ENCODE measurements around the gene RRP9.

The RRP9 gene

DNA sequence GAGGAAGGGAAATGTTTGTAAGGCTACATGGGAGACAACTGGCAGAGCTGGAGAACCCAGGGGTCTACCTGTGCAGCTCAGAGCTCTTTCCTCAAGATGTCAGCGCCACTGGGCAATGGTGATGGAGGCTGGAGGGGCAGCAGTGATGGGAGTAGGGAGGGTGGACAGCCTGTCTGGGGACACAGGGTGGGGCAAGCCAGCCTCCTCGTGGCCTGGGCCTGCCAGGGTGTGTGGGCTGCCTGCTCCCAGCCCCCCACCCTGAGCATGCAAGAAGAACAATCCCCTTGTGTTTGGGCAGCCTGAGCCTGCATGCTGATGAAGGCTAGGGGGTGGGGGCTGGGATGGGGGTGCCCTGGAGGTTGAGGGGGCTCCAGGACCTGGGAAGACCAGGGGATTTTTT, 24.3 kb upstream of the RRP9 start:
- H3K4me3 ChIP-seq (replicated peaks; ENCODE audit: low read depth, low read length): no peak overlapping the region
- no peak for TF ChIP-seq CTCF (IDR thresholded peaks at IDR 0.05; ENCODE audit: low read length, missing control alignments)
- no peak for DNase-seq (ENCODE audit: low read depth)

DNA sequence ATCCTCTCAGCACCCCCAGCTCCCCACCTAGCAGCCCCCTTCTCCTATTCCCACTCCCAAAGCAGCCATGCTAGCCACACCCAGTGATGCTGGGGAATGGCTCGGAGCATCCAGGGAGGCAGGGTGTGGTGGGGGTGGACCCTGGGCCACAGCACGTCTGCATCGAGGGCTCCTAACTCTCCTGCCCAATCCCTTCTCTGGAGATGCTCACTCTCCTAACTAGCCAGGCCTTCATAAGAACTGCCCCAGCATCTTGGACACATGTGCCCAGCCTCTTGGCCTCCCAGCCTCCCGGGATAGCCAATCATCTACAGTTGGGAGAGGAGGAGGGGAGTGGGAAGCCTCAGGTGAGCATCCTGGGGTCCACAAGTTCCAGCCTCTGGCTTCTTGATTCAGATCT, 22.8 kb upstream of the RRP9 start:
- H3K4me3 ChIP-seq (replicated peaks; ENCODE audit: low read depth, low read length): no peak overlapping the region
- DNase-seq (ENCODE audit: low read depth): no peak
- no peak for TF ChIP-seq CTCF (IDR thresholded peaks at IDR 0.05; ENCODE audit: low read length, missing control alignments)

GRCh38 chr3:51963951-51964451, 22.3 kb upstream of the RRP9 start:
- no peak for DNase-seq (ENCODE audit: low read depth)
- H3K4me3 ChIP-seq (replicated peaks; ENCODE audit: low read depth, low read length): no peak overlapping the region
- TF ChIP-seq CTCF (IDR thresholded peaks at IDR 0.05; ENCODE audit: low read length, missing control alignments): no peak

DNA sequence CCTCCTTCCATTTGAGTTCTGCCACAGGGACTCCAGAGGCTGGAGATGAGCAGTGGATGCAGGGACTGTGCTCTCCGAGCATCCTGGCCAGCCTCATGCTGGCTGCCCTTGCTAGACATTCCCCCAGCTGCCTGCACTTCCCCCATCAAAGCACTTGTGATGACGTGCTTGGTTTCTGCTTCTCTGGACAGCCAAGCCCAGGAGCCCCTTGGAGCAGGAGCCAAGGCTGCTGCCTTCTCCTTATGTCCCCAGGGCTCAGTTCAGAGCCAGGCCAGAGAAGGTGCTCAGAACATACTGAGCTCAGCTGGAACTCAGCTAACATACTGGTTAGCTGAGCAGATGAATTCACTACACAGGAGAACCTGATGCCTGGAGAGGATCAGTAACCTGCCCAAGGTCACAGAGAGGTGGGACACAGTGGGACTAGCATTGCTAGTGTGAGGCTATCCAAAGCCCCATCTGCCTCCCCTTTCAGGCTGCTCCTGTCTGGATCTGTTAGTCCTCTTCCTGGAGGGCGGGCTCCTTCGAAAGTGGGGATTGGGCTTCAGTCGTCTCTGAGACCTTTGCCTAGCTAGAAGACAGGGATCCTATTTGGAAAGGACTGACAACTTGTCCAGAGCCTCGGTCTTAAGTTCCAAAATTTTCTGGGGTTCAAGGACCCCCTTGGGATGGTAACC, 21.3 kb upstream of the RRP9 start:
- no peak for DNase-seq (ENCODE audit: low read depth)
- no peak for TF ChIP-seq CTCF (IDR thresholded peaks at IDR 0.05; ENCODE audit: low read length, missing control alignments)
- H3K4me3 ChIP-seq (replicated peaks; ENCODE audit: low read depth, low read length): no peak overlapping the region

- TF ChIP-seq CTCF (IDR thresholded peaks at IDR 0.05; ENCODE audit: low read length, missing control alignments): no peak
- no peak for DNase-seq (ENCODE audit: low read depth)
- no peak overlapping the region for H3K4me3 ChIP-seq (replicated peaks; ENCODE audit: low read depth, low read length)
These were observed 20.2 kb upstream of the RRP9 start for GRCh38 chr3:51961602-51962569.

GRCh38 chr3:51961011-51961410, 19.3 kb upstream of the RRP9 start:
- TF ChIP-seq CTCF (IDR thresholded peaks at IDR 0.05; ENCODE audit: low read length, missing control alignments): no peak
- DNase-seq (ENCODE audit: low read depth): no peak

More at GRCh38 chr3:51961011-51961410, 19.3 kb upstream of the RRP9 start:
- H3K4me3 ChIP-seq (replicated peaks; ENCODE audit: low read depth, low read length): no peak overlapping the region
